HUES6 (cell line): ENCODE measurements around the gene TMEM221.
A peak's percentile ranks its signal among the peaks of the same experiment; 100 is the strongest.

ENCODE experiments used
- H3K27ac ChIP-seq: 2 replicates; pipeline ENCODE4 v1.7.0; 2013; ENCODE audit warnings: low read depth, mild to moderate bottlenecking, low read length, inconsistent platforms
- H3K27me3 ChIP-seq: 2 replicates; pipeline ENCODE4 v1.6.1; 2013; ENCODE audit warnings: low read length; ENCODE audit not compliant: control insufficient read depth, insufficient read depth
- H3K36me3 ChIP-seq: 2 replicates; pipeline ENCODE4 v1.6.1; 2013; ENCODE audit warnings: low read length; ENCODE audit not compliant: control insufficient read depth, insufficient read depth
- H3K4me1 ChIP-seq: 2 replicates; pipeline ENCODE4 v1.6.1; 2013; ENCODE audit warnings: low read length; ENCODE audit not compliant: control insufficient read depth, insufficient read depth
- H3K4me3 ChIP-seq: 2 replicates; pipeline ENCODE4 v1.5.1; 2013; ENCODE audit warnings: low read depth, low read length
- H3K9ac ChIP-seq: one replicate; pipeline ENCODE4 v1.6.1; 2013; ENCODE audit warnings: mild to moderate bottlenecking, low read length
- H3K9me3 ChIP-seq: 2 replicates; pipeline ENCODE4 v1.6.1; 2013; ENCODE audit warnings: low read depth, low read length; ENCODE audit not compliant: control insufficient read depth, insufficient read depth

TMEM221 gene

DNA sequence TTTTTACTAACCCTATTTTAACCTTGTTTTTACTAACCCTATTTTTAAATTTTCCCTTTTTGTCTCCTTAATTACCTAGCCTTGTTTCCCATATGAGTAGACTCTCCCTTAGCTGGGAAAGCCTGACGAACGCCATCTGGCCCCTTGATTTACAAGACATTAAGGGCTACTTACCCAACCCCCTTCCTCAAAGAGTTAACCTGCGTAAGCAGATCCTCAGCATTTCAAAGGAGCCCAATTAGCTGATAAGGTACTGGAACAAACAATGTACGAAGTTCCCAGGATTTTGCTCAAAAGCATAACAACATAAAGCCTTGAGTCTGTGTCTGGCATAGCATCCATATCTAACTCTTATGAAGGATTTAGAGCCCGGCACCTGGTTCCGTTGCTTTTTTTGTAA, 33.3 kb downstream of the TMEM221 start:
- peak overlapping the region; percentile 53 for H3K9ac ChIP-seq
- H3K27ac ChIP-seq, result peak overlapping the region; percentile 83

DNA sequence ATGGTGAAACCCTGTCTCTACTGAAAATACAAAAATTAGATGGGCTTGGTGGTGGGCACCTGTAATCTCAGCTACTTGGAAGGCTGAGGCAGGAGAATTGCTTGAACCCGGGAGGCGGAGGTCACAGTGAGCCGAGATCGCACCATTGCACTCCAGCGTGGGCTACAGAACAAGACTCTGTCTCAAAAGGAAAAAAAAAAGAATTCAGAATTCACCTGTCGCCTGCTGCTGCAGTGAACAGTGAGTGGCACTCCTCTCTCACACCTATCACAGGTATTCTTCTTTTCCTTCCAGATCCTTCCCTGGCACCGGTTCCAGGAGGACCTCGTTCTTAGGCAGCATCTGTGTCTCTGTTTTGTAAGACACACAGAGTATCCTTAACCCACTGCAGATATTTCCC, 34.4 kb downstream of the TMEM221 start:
- H3K27ac ChIP-seq, result no peak overlapping the region; the same call in 1 of the 2 replicates
- no peak overlapping the region for H3K9ac ChIP-seq
- H3K36me3 ChIP-seq, result peaks cover 2% of the 10 kb centered on the region; the same call in 1 of the 2 replicates
- H3K4me3 ChIP-seq, result no peak overlapping the region
- H3K27me3 ChIP-seq, result no peaks in the 10 kb centered on the region
- no peaks in the 10 kb centered on the region for H3K9me3 ChIP-seq
- H3K4me1 ChIP-seq, result peaks cover 41% of the 10 kb centered on the region

More for the DNA sequence above, 33.3 kb downstream of the TMEM221 start:
- Histone ChIP-seq H3K27me3 (no peaks in the 10 kb centered on the region), H3K36me3 (peaks cover 2% of the 10 kb centered on the region; the same call in 1 of the 2 replicates), H3K9me3 (no peaks in the 10 kb centered on the region), H3K4me1 (peaks cover 44% of the 10 kb centered on the region), H3K4me3 (peak overlapping the region; percentile 53)

GRCh38 chr19:17411801-17412200, 36.7 kb downstream of the TMEM221 start:
- Histone ChIP-seq H3K4me1 (peaks cover 43% of the 10 kb centered on the region), H3K9me3 (no peaks in the 10 kb centered on the region), H3K36me3 (peaks cover 2% of the 10 kb centered on the region; the same call in 1 of the 2 replicates), H3K27ac (no peak overlapping the region), H3K27me3 (no peaks in the 10 kb centered on the region), H3K4me3 (no peak overlapping the region), H3K9ac (no peak overlapping the region)

- H3K27me3 ChIP-seq, result no peaks in the 10 kb centered on the region
- no peak overlapping the region for H3K27ac ChIP-seq
- peaks cover 2% of the 10 kb centered on the region; the same call in 1 of the 2 replicates for H3K36me3 ChIP-seq
- peaks cover 51% of the 10 kb centered on the region for H3K4me1 ChIP-seq
- no peak overlapping the region for H3K4me3 ChIP-seq
- H3K9ac ChIP-seq, result no peak overlapping the region
- no peaks in the 10 kb centered on the region for H3K9me3 ChIP-seq
Measured at GRCh38 chr19:17409990-17410389, 38.5 kb downstream of the TMEM221 start.

DNA sequence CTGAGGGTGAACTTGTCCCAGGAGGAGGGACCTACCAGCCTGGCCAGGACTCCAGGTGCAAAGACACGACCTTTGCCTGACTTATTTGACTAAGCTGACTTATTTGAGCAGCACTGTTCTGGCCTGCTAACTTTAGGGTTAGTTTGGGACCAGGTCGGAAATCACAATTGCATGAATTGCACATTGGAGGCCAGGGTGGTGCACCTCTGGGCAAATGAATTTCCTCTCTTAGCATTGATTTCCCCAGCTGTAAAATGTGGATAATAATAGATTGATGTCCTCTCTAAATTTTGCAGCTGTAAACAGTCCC, 41.6 kb downstream of the TMEM221 start:
- no peak overlapping the region for H3K4me3 ChIP-seq
- H3K9me3 ChIP-seq, result no peaks in the 10 kb centered on the region
- H3K9ac ChIP-seq, result peak overlapping the region; percentile 38
- H3K27me3 ChIP-seq, result no peaks in the 10 kb centered on the region
- H3K4me1 ChIP-seq, result peaks cover 37% of the 10 kb centered on the region
- peaks cover 8% of the 10 kb centered on the region for H3K36me3 ChIP-seq
- no peak overlapping the region; the same call in 1 of the 2 replicates for H3K27ac ChIP-seq

DNA sequence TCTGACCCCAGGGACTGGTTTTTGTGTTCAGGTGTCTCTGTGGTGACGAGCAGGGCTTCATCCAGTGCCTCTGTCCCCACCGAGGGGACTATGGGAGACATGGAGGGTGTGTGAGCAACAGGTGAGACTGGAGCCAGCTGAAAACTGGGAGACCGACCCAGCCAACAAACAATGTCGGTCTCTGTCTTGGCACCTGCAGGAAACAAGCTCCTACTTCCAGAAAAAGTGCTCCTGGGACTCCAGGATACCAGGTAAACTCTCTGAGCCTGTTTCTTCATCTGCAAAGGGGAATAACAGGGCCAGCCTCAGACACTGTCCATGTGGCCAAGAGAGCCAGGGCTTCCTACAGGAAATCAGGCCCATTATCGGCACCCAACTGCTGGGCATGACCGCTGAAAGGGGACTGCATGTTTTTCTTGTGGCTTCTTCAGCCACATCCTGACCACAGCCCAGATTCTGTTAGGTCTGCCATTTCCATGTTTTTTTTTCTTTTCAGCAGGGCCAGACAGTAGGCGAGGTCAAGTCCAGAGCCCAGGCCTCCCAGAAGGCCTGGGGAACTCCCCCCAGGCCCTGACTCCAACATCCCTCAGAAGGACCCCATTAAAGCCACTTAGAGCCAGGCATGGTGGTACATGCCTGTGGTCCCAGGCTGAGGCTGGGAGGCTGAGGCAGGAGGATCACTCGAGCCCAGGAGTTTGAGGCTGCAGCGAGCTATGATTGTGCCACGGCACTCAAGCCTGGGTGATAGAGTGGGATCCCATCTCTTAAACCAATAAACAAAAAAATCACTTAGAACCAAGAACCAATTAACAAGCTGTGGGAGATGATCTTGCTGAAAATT, 42.2 kb downstream of the TMEM221 start:
- Histone ChIP-seq H3K27me3 (no peaks in the 10 kb centered on the region), H3K9me3 (no peaks in the 10 kb centered on the region), H3K4me1 (peaks cover 33% of the 10 kb centered on the region), H3K36me3 (peaks cover 13% of the 10 kb centered on the region), H3K27ac (no peak overlapping the region), H3K4me3 (peak overlapping the region; percentile 63; the same call in 1 of the 2 replicates), H3K9ac (peak overlapping the region; percentile 38)

DNA sequence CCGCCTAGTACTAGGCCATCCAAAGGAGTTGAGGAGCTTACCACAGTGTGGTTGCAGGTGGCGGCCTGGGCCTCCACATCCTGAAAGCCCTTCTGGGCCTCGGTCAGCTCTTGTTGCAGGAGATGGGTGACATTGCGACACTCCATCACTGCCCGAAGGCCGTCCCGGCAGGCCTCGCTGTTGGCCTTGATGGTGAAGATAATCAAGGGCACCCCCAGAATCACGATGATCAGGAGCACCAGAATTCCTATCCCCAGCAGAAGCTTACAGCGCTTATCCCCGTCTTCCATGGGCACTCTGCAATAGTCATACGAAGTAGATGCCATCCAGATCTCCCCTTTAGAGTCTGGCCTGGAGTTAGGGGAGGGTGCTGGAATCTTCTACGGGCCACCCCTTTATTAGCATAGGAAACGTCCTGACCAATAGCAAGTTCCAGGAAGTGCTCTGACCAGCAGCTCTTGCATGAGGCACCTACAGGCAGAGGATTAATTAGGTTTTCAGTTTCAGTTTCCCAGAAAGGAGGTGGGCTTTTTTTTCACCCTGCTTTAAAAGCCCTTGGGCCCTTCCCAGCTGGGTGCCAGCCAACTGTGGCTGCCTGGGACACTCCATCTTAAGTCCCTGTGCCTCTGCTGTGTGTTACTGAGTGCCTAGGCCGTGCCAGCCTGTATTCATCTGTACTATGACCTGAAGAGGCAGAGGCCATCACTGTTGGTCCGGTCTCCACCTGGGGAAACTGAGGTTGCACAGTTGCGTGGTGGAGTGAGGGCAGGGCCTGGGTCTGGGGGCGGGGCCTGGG, 43.0 kb downstream of the TMEM221 start, which contains the start of gene BST2:
Gene BST2 (minus strand): TSS at position 381 of the 796 bp plus-strand sequence. CDS start 55 bp downstream, at position 326.
- Histone ChIP-seq H3K27ac (peak within 1 kb of the TSS; percentile 75; the same call in 1 of the 2 replicates), H3K4me3 (peak within 1 kb of the TSS; percentile 63), H3K9me3 (no peaks in the 10 kb centered on the region), H3K36me3 (peaks cover 16% of the 10 kb centered on the region), H3K9ac (peak within 1 kb of the TSS; percentile 63), H3K4me1 (peaks cover 33% of the 10 kb centered on the region), H3K27me3 (no peaks in the 10 kb centered on the region)

DNA sequence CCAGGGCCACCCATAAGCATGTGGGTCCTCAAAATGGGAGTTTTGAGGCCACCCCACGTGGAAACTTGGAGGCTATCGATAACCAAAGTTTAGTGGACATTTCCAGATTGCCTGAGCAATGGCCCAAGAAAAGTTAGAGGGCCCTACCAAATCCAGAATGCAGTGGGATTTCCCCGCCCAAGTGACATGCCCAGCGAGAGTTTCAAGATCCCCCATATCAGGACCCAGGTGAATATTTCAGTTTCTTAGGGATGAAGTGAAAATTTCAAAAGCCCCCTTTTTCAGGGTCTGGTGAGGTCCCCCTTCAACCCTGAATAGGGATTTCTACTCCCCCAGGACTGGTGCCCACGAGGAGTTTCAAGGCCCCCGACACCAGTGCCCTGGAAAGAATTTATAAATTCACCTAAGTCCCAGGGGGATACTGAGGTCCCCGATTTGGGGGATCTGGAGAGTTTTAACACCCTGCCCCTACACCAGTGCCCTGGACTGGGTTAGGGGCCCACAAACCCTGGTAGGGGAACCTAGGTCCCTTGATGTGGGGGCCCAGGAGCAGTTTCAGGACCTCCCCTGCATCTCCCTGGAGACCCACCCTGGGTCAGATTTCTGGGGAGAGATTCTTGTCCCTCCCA, 43.7 kb downstream of the TMEM221 start:
- Histone ChIP-seq H3K4me1 (peaks cover 33% of the 10 kb centered on the region), H3K27me3 (no peaks in the 10 kb centered on the region), H3K36me3 (peaks cover 21% of the 10 kb centered on the region), H3K9ac (peak overlapping the region; percentile 63), H3K27ac (peak overlapping the region; percentile 75; the same call in 1 of the 2 replicates), H3K4me3 (peak overlapping the region; percentile 63), H3K9me3 (no peaks in the 10 kb centered on the region)

DNA sequence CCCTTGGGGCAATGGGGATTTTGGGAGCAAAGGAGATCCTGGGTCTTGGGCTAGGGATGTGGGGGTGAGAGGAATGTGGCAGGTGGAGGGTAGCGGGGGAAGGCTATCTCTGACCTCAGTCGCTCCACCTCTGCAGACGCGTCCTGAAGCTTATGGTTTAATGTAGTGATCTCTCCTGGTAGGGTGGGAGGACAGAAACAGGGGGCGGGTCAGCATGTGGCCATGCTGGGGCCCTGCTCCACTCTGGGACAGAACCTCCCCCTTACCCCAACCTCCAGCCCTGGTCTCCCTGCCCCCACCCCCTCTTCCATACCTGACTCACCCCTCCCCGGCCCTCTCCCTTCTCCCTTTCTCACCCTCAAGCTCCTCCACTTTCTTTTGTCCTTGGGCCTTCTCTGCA, 44.5 kb downstream of the TMEM221 start:
- Histone ChIP-seq H3K27ac (peak overlapping the region; percentile 75; the same call in 1 of the 2 replicates), H3K4me3 (peak overlapping the region; percentile 63), H3K27me3 (no peaks in the 10 kb centered on the region), H3K9me3 (no peaks in the 10 kb centered on the region), H3K9ac (peak overlapping the region; percentile 73), H3K4me1 (peaks cover 33% of the 10 kb centered on the region), H3K36me3 (peaks cover 22% of the 10 kb centered on the region)

- Histone ChIP-seq H3K27ac (no peak overlapping the region), H3K4me1 (peaks cover 33% of the 10 kb centered on the region), H3K36me3 (peaks cover 26% of the 10 kb centered on the region), H3K27me3 (no peaks in the 10 kb centered on the region), H3K9me3 (no peaks in the 10 kb centered on the region), H3K4me3 (peak overlapping the region; percentile 63), H3K9ac (peak overlapping the region; percentile 73)
Measured at GRCh38 chr19:17402982-17403855, 45.2 kb downstream of the TMEM221 start.
